Tibial artery (tissue), 4 donors: ENCODE results near the gene GALNT2.
A peak's percentile ranks its signal among the peaks of the same experiment; 100 is the strongest.

Experiments used
- DNase-seq, 2 donors: peaks; one replicate each; pipeline ENCODE4 v3.0.0-alpha.2; 2019
- H3K27ac ChIP-seq, 2 donors: fragments of 200-600 bp; sonication (generic) in 1 of 2; 1 replicate in 1 of 2; 2 replicates in 1 of 2; pipeline ENCODE4 v1.5.1; 2018 to 2019; ENCODE audit warnings: mild to moderate bottlenecking in 1 of 2
- H3K27me3 ChIP-seq, 2 donors: fragments of 200-600 bp; sonication (generic) in 1 of 2; one replicate each; pipeline versions ENCODE4 v1.5.1 to v1.6.0; 2016 to 2019
- H3K36me3 ChIP-seq, 3 donors: fragments of 200-600 bp; sonication (generic) in 2 of 3; one replicate each; pipeline ENCODE4 v1.5.1; 2016 to 2019; ENCODE audit warnings: mild to moderate bottlenecking in 2 of 3
- H3K4me1 ChIP-seq, 4 donors: fragments of 200-600 bp; sonication (generic) in 2 of 4; 1 replicate in 3 of 4; 2 replicates in 1 of 4; pipeline ENCODE4 v1.5.1; 2016 to 2019
- H3K4me3 ChIP-seq, 2 donors: fragments of 200-600 bp; sonication (generic) in 1 of 2; 1 replicate in 1 of 2; 2 replicates in 1 of 2; pipeline ENCODE4 v1.5.1; 2018 to 2019; ENCODE audit warnings: mild to moderate bottlenecking in 2 of 2
- H3K9me3 ChIP-seq, 3 donors: fragments of 200-600 bp; sonication (generic) in 1 of 3; one replicate each; pipeline ENCODE4 v1.5.1; 2016 to 2019
- intact Hi-C: fragments of 100-400 bp; cut with DNase I; formaldehyde crosslinking; loops from one replicate; pipeline ENCODE4 v1.15.0; 2023; ENCODE audit warnings: low total_unique reads
- TF ChIP-seq, protein P1 (sequence below), 2 experiments: fragments of 200-600 bp in 1 of 2; fragments of 450-650 bp in 1 of 2; IDR thresholded peaks; one replicate each; pipeline ENCODE4 v1.5.1; 2017 to 2019; ENCODE audit warnings: antibody characterized with exemption in 2 of 2, mild to moderate bottlenecking in 1 of 2, moderate library complexity in 1 of 2

GALNT2 gene

DNA sequence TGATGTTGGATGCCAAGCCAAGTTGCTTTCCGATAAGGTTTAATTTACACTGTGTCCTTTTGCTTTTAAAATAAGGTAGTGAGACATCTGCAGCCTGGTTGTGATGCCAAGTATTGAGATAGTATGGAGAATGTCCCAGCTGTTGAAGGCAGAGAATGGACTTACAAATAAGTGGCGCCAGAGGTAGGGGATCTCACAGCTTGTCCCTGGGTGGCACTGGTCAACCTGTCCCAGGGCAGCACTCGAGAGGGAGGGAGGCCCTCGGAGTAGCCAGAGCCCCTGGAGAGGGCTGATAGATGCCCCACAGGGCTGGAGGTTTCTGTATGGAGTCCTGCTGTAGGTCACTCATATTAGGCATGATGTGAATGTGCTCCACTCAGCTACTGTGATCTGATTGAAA, 98.5 kb downstream of the GALNT2 start:
- intact Hi-C loops: no loop called here
- H3K4me1 ChIP-seq: peaks cover 0 to 27% (median 3%) of the 10 kb centered on the region in 4 donors
- H3K4me3 ChIP-seq: no peak overlapping the region
- no peaks in the 10 kb centered on the region for H3K36me3 ChIP-seq
- H3K27ac ChIP-seq: no peak overlapping the region
- no peaks in the 10 kb centered on the region for H3K9me3 ChIP-seq
- TF ChIP-seq, protein P1, sequence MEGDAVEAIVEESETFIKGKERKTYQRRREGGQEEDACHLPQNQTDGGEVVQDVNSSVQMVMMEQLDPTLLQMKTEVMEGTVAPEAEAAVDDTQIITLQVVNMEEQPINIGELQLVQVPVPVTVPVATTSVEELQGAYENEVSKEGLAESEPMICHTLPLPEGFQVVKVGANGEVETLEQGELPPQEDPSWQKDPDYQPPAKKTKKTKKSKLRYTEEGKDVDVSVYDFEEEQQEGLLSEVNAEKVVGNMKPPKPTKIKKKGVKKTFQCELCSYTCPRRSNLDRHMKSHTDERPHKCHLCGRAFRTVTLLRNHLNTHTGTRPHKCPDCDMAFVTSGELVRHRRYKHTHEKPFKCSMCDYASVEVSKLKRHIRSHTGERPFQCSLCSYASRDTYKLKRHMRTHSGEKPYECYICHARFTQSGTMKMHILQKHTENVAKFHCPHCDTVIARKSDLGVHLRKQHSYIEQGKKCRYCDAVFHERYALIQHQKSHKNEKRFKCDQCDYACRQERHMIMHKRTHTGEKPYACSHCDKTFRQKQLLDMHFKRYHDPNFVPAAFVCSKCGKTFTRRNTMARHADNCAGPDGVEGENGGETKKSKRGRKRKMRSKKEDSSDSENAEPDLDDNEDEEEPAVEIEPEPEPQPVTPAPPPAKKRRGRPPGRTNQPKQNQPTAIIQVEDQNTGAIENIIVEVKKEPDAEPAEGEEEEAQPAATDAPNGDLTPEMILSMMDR (IDR thresholded peaks at IDR 0.05): no peak
- DNase-seq: no peak
- no peaks in the 10 kb centered on the region for H3K27me3 ChIP-seq

DNA sequence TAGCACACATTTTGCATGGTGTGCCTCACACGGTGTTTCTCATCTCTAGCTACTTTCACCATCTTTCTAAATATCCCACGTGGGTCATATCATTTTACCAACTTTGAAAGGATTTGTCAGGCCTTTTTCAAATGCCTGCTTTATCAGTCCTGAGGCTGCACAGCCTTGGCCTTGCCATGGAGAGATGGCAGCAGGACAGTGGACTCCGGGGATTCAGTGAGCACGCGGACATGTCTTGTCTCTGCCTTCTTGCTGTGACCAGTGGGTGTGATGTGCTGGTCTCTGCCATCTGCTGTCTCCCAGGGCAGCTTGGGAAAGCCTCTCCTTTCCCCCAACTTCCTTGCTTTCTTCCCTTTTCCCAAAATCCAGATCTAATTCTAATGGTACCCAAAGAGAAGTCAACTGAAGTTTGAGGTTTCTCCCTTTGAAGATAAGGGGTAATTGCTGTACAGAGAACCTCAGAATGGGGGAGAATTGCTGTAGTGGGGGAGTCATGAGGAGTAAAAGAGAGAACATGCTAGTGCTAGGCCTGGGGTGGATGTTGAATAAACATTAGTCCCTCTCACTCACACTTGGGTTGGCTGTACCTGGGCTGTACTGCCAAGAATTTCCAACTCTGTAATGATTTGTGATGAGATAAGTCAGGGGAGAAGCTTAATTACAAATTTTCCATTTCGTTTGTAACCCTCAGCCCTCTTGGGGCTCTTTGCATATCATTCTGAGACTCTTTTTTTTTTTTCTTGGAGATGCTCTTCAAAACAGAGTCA, 99.5 kb downstream of the GALNT2 start:
- H3K4me3 ChIP-seq: no peak overlapping the region
- TF ChIP-seq, protein P1 (IDR thresholded peaks at IDR 0.05): no peak
- intact Hi-C loops: no loop called here
- no peaks in the 10 kb centered on the region for H3K27me3 ChIP-seq
- peaks cover 0 to 37% (median 8%) of the 10 kb centered on the region in 4 donors for H3K4me1 ChIP-seq
- H3K27ac ChIP-seq: no peak overlapping the region
- H3K36me3 ChIP-seq: no peaks in the 10 kb centered on the region
- DNase-seq: no peak
- H3K9me3 ChIP-seq: no peaks in the 10 kb centered on the region

DNA sequence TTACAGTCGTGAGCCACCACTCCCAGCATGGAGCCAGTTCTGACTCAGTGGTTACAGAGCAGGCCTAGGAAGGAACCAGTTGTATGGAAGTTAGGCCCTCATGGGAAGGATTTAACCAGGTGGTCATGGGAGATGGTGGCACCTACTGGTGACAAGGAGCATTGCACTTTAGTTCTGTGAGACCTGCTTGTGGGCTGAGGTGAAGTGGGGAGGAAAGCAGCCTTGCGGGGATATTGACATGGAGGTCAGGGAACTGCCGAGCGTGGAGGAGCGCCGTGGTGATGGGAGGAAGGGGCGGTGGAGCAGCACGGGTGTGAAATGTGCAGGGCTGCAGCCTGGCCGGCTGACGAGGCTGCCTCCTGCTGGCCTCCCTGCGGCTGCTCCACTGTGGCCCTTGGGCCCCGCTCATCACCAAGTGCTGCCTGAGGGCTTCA, 100.4 kb downstream of the GALNT2 start:
- no peaks in the 10 kb centered on the region for H3K27me3 ChIP-seq
- intact Hi-C loops: no loop called here
- peaks cover 0 to 46% (median 16%) of the 10 kb centered on the region in 4 donors for H3K4me1 ChIP-seq
- TF ChIP-seq, protein P1 (IDR thresholded peaks at IDR 0.05): peak; percentile 40
- no peaks in the 10 kb centered on the region for H3K9me3 ChIP-seq
- H3K36me3 ChIP-seq: no peaks in the 10 kb centered on the region
- no peak overlapping the region for H3K4me3 ChIP-seq
- no peak overlapping the region for H3K27ac ChIP-seq
- no peak for DNase-seq

DNA sequence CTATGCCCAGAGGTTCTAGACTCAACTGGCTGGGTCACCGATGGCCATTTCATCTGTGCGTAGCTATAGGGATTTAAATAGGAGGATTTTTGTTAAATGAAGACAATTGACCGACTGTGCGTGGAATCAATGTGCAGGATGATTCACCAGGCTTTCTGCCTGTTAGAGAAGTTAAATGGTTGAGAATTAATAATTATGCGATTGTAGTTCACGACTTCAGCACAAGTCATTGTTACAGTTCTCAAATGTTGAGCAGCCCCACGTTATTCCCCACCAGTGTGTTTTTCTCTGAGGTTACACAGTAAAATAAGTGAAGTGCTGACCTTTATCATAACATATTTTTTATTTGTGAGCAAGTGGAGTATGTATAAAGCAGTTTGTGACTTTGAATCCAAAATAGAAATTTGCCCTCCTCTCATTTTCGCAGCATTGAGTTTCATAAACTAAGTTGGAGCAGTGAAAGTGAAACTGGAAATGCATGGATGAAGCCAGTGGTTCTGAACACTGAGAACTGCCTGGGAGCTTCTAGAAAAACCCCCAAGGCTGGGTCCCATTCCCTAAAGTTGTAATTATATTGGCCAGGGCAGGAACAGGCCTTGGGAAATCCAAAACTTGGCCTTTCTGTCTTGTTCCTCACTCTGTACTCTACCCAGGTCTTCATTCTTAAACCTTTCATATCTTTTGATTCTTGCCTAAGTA, 102.6 kb downstream of the GALNT2 start:
- DNase-seq: no peak
- peak overlapping the region; percentile 13 to 18 for H3K4me3 ChIP-seq
- intact Hi-C loops: no loop called here
- no peaks in the 10 kb centered on the region for H3K9me3 ChIP-seq
- peak overlapping the region; percentile 51 to 64 for H3K27ac ChIP-seq
- H3K27me3 ChIP-seq: no peaks in the 10 kb centered on the region
- no peaks in the 10 kb centered on the region for H3K36me3 ChIP-seq
- TF ChIP-seq, protein P1 (IDR thresholded peaks at IDR 0.05): no peak
- peaks cover 0 to 44% (median 16%) of the 10 kb centered on the region in 4 donors for H3K4me1 ChIP-seq

DNA sequence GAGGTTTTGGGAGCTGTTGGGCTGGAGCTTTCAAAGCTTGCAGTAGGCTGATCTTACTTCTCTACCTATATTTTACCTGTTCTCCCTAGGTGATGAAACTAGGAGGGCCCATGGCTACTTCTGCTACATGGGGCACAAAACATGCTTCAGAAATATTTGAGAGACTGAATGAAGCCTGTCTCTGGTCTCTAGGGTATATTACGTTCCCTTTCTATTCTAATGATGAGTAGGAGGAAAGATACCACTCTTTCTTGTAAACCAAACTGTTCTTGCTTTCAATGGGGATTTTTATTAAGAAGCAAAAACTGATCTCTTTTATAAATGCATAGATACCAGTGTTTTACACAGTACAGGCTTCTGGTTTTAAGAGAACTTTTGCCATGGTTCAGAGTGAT, 103.1 kb downstream of the GALNT2 start:
- H3K27me3 ChIP-seq: no peaks in the 10 kb centered on the region
- peak overlapping the region; percentile 13 to 18 for H3K4me3 ChIP-seq
- no peaks in the 10 kb centered on the region for H3K36me3 ChIP-seq
- intact Hi-C loops: no loop called here
- H3K27ac ChIP-seq: peak overlapping the region; percentile 51 to 64
- peaks cover 0 to 44% (median 16%) of the 10 kb centered on the region in 4 donors for H3K4me1 ChIP-seq
- DNase-seq: no peak
- TF ChIP-seq, protein P1 (IDR thresholded peaks at IDR 0.05): no peak
- no peaks in the 10 kb centered on the region for H3K9me3 ChIP-seq
